NT2/D1 (cell line): Measurements from ENCODE around the gene SUPT5H.

ENCODE experiments used
- DNase-seq: peaks from one replicate; pipeline ENCODE4 v3.0.0-alpha.2; 2011; ENCODE audit warnings: low read depth, low spot score
- H3K27me3 ChIP-seq: 2 replicates; pipeline ENCODE4 v1.6.0; 2011; ENCODE audit warnings: mild to moderate bottlenecking; ENCODE audit not compliant: insufficient read length, insufficient read depth
- H3K36me3 ChIP-seq: 2 replicates; pipeline ENCODE4 v1.6.1; 2011; ENCODE audit warnings: mild to moderate bottlenecking, low read length, mixed read lengths; ENCODE audit not compliant: insufficient read depth, insufficient read length
- H3K4me1 ChIP-seq: 2 replicates; pipeline ENCODE4 v1.5.1; 2011; ENCODE audit not compliant: insufficient read depth, insufficient read length
- H3K4me3 ChIP-seq: 2 replicates; pipeline ENCODE4 v1.5.1; 2011; ENCODE audit warnings: low read depth; ENCODE audit not compliant: insufficient read length
- H3K9ac ChIP-seq: 2 replicates; pipeline ENCODE4 v1.6.0; 2011; ENCODE audit warnings: low read depth; ENCODE audit not compliant: insufficient read length
- H3K9me3 ChIP-seq: 2 replicates; pipeline ENCODE4 v1.5.1; 2011; ENCODE audit warnings: mild to moderate bottlenecking, low read length; ENCODE audit not compliant: insufficient read depth
- SUZ12 ChIP-seq: IDR thresholded peaks from 2 replicates; pipeline ENCODE4 v1.6.1; 2011; ENCODE audit not compliant: insufficient read length, insufficient read depth; ENCODE audit errors: extremely low read depth
- YY1 ChIP-seq: IDR thresholded peaks from 2 replicates; pipeline ENCODE4 v1.6.1; 2011; ENCODE audit not compliant: insufficient read length, insufficient read depth
- ZNF274 ChIP-seq: IDR thresholded peaks from 2 replicates; pipeline ENCODE4 v1.6.1; 2011; ENCODE audit warnings: mild to moderate bottlenecking, low read depth, low read length

SUPT5H gene

DNA sequence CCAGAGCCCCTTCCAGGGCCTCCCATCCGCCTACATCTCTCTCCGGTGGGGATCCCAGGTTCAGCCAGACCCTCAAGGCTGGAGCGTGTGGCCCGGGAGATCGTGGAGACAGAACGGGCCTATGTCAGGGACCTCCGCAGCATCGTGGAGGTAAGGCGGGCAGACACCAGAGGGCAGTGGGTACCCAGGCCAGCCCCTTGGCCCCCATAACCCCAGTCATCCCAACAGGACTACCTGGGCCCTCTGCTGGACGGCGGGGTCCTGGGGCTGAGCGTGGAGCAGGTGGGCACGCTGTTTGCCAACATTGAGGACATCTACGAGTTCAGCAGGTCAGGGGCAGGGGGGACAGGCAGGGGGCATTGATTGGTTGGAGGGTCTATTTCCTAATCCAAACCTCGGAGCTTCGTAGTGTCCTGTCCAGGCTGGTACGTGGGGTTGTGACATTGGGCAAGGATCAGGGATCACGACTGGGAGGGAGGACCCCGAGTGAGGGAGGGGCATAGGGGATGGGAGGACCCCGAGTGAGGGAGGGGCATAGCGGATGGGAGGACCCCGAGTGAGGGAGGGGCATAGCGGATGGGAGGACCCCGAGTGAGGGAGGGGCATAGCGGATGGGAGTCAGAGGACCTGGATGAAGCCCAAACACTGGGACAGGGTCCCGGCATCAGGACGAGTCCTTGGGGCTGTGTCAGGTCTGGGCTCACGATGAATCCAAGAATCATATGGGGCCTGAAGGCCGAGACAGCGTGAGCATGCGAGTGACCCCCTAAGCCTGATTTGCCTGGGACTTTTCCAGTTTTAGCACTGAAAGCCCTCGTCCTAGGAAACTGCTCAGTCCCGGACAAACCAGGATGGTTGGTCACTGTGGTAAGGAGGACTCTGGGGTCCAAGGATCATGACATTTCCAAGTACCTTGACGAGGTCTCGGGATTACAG lies 30.0 kb upstream of the SUPT5H start:
- H3K36me3 ChIP-seq = peaks cover 49% of the 10 kb centered on the region
- no peaks in the 10 kb centered on the region for H3K27me3 ChIP-seq
- no peak for DNase-seq
- peak overlapping the region; percentile 26 for H3K9ac ChIP-seq
- H3K4me1 ChIP-seq = peaks cover 14% of the 10 kb centered on the region
- no peaks in the 10 kb centered on the region for H3K9me3 ChIP-seq
- no peak for TF ChIP-seq SUZ12
- TF ChIP-seq ZNF274 = no peak
- peak overlapping the region; percentile 15 for H3K4me3 ChIP-seq

DNA sequence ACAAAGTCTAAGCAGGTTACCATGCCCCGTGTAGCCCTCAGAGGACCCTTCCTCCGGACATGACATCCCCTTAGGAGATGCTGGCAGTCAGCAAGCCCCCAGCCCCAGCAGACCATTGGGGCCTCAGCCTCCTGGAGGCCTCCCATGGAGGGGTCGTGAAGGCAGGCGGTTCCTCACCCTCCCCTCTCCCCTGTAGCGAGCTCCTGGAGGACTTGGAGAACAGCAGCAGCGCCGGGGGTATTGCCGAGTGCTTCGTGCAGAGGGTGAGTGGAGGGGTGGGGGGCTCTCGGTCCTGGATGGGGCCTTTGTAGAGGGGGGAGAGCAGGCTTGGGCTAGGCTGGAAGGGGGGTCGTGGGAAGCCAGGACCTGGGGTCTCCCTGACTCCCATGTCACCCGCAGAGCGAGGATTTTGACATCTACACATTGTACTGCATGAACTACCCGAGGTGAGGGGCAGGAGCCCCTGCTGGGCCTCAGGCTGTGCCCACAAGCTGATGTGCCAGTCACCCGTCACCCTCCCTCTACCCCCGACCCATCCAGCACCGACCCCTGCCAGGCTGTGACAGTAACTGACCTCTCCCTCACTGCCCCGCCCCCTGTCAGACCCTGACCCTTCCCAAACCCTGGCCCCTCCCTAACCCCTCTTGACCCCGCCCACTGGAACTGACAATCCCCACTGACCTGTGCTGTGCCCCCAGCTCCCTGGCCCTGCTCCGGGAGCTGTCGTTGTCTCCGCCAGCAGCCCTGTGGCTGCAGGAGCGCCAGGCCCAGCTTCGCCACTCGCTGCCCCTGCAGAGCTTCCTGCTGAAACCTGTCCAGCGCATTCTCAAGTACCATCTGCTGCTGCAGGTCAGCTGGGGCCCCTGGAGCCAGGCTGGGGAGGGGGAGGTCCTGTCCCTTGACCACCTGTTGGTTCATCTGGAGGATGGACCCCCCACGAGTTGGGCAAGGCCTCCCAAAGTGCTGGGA lies 28.9 kb upstream of the SUPT5H start:
- no peak for DNase-seq
- H3K9ac ChIP-seq = no peak overlapping the region
- TF ChIP-seq YY1 = no peak
- no peak for TF ChIP-seq ZNF274
- TF ChIP-seq SUZ12 = no peak
- no peak overlapping the region for H3K4me3 ChIP-seq
- H3K9me3 ChIP-seq = no peaks in the 10 kb centered on the region
- H3K4me1 ChIP-seq = peaks cover 9% of the 10 kb centered on the region
- H3K27me3 ChIP-seq = no peaks in the 10 kb centered on the region
- H3K36me3 ChIP-seq = peaks cover 59% of the 10 kb centered on the region

DNA sequence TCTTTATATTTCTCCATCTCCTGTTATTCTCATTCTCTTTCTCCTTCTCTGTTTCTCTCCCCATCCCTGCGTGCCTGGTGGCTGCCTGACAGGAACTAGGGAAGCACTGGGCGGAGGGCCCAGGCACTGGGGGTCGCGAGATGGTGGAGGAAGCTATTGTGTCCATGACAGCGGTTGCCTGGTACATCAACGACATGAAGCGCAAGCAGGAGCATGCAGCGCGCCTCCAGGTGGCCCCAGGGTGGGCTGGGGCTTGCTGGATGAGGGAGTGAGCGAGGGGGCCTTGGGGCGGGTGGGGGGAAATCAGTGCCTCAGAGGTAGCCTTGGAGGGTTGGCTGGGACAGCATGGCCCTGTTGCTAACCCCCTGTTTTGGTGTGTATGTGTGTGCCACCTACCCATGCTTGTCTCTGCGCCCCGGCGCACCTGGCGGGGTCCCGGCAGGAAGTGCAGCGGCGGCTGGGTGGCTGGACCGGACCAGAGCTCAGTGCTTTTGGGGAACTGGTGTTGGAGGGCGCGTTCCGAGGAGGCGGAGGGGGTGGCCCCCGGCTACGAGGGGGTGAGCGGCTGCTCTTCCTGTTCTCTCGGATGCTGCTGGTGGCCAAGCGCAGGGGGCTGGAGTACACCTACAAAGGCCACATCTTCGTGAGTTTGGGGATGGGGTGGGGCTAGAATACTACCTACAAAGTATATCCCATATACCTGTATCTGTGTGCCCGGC lies 27.8 kb upstream of the SUPT5H start:
- no peak overlapping the region for H3K4me3 ChIP-seq
- H3K27me3 ChIP-seq = no peaks in the 10 kb centered on the region
- DNase-seq = no peak
- no peak overlapping the region for H3K9ac ChIP-seq
- peaks cover 9% of the 10 kb centered on the region for H3K4me1 ChIP-seq
- no peak for TF ChIP-seq SUZ12
- TF ChIP-seq YY1 = no peak
- TF ChIP-seq ZNF274 = no peak
- no peaks in the 10 kb centered on the region for H3K9me3 ChIP-seq
- peaks cover 67% of the 10 kb centered on the region for H3K36me3 ChIP-seq

DNA sequence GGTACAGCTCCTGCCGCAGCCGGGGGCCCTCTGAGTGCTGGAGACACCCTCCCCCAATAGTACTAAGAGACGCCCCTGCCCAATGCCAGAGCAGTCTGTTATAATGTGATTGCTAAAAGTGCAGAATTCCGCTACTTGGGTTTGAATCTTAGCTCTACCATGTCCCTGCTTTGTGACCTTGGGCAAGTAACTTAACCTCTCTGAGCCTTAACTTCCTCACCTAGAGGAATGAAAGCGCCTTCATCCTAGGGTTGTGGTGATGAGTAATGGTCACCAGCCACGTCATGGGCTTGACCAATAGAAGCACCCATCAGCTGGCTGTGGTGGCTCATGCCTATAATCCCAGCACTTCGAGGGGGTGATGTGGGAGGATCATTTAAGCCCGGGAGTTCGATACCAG lies 26.4 kb upstream of the SUPT5H start:
- H3K9me3 ChIP-seq = no peaks in the 10 kb centered on the region
- peaks cover 80% of the 10 kb centered on the region for H3K36me3 ChIP-seq
- no peak for DNase-seq
- TF ChIP-seq YY1 (no peak), SUZ12 (no peak), ZNF274 (no peak)
- peaks cover 9% of the 10 kb centered on the region for H3K4me1 ChIP-seq
- no peak overlapping the region for H3K9ac ChIP-seq
- no peaks in the 10 kb centered on the region for H3K27me3 ChIP-seq
- H3K4me3 ChIP-seq = no peak overlapping the region

DNA sequence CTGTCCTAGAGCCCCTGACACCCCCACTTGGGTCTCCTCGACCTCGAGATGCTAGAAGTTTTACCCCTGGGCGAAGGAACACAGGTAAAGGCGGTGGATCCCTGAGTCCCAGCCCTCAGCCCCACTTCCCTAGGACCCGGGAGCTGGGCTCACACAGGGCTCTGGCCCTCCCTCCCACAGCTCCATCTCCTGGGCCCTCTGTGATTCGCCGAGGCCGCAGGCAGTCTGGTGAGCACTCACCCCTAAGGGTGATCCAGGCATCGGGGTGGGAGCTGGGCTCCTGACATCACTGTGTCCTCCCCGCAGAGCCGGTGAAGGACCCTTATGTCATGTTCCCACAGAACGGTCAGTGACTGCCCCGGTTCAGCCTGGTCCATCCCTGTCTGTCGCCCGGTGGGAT lies 24.6 kb upstream of the SUPT5H start:
- TF ChIP-seq SUZ12 (no peak), YY1 (no peak), ZNF274 (no peak)
- H3K27me3 ChIP-seq = no peaks in the 10 kb centered on the region
- H3K9ac ChIP-seq = no peak overlapping the region
- H3K36me3 ChIP-seq = peaks cover 86% of the 10 kb centered on the region
- H3K9me3 ChIP-seq = no peaks in the 10 kb centered on the region
- peaks cover 2% of the 10 kb centered on the region for H3K4me1 ChIP-seq
- H3K4me3 ChIP-seq = no peak overlapping the region
- no peak for DNase-seq

DNA sequence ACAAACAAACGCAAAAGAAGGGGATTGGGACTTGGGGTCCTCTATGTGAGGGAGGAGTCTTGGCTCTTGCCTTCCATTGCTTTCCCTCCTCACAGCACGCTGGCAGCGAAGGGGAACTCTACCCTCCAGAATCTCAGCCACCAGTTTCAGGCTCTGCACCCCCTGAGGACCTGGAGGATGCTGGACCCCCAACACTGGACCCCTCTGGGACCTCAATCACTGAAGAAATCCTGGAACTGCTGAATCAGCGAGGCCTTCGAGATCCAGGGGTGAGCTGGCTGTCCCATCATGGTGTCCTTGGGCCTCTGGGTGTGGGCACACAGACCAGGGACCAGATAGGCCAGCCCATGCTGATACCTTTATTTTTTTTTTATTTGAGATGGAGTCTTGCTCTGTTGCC lies 23.4 kb upstream of the SUPT5H start:
- Histone ChIP-seq H3K27me3 (no peaks in the 10 kb centered on the region), H3K4me1 (no peaks in the 10 kb centered on the region), H3K36me3 (peaks cover 78% of the 10 kb centered on the region), H3K9ac (no peak overlapping the region), H3K4me3 (no peak overlapping the region), H3K9me3 (no peaks in the 10 kb centered on the region)
- DNase-seq = no peak
- no peak for TF ChIP-seq ZNF274
- no peak for TF ChIP-seq SUZ12
- TF ChIP-seq YY1 = no peak
